ENCODE data around the gene SH3PXD2A. TPM values are rescaled to one million over a fixed set of nuclear protein-coding genes. Genes with fewer than 3 reads are reported as not detected.

Gene SH3PXD2A
- total RNA-seq, 1 experiment from 2014 or later: 6.3 TPM

- H3K9me3 ChIP-seq: no peaks in the 10 kb centered on the region
- no peaks in the 10 kb centered on the region for H3K4me1 ChIP-seq
- H3K4me3 ChIP-seq (ENCODE audit: low read depth, low read length): no peak overlapping the region
- Mint-ChIP-seq H3K4me3 (ENCODE audit: unreplicated experiment) (no peak overlapping the region), H3K9me3 (ENCODE audit: unreplicated experiment) (no peaks in the 10 kb centered on the region), H3K36me3 (ENCODE audit: insufficient read depth, unreplicated experiment) (peaks cover 6% of the 10 kb centered on the region), H3K27ac (ENCODE audit: unreplicated experiment) (no peak overlapping the region), H3K27me3 (ENCODE audit: insufficient read depth, unreplicated experiment) (no peaks in the 10 kb centered on the region), H3K4me1 (ENCODE audit: low read depth, unreplicated experiment) (peaks cover 6% of the 10 kb centered on the region)
- TF ChIP-seq CTCF (IDR thresholded peaks at IDR 0.05; ENCODE audit: insufficient read depth in 1 of 2, low read depth in 1 of 2, low read length in 1 of 2, severe bottlenecking in 1 of 2, unreplicated experiment in 1 of 2): no peak
- DNase-seq: no peak
- H3K36me3 ChIP-seq (ENCODE audit: control insufficient read depth, insufficient read depth, low read length): no peaks in the 10 kb centered on the region
- intact Hi-C loops (cut with micrococcal nuclease; ENCODE audit: unreplicated experiment): no loop called here
- CTCF ChIA-PET: no interaction called here
- no peaks in the 10 kb centered on the region for H3K27me3 ChIP-seq (replicated peaks; ENCODE audit: control insufficient read depth, insufficient read depth, low read length)
- POLR2A ChIA-PET: no interaction called here
- no TSS peak for BruUV-seq (replicated peaks)
Observed at GRCh38 chr10:103876155-103876554, 20.8 kb upstream of the SH3PXD2A start.

- no peaks in the 10 kb centered on the region for H3K36me3 ChIP-seq (ENCODE audit: control insufficient read depth, insufficient read depth, low read length)
- BruUV-seq (replicated peaks): no TSS peak
- no peak overlapping the region for H3K4me3 Mint-ChIP-seq (ENCODE audit: unreplicated experiment)
- DNase-seq: no peak
- H3K4me1 Mint-ChIP-seq (ENCODE audit: low read depth, unreplicated experiment): peaks cover 12% of the 10 kb centered on the region
- H3K27me3 Mint-ChIP-seq (ENCODE audit: insufficient read depth, unreplicated experiment): no peaks in the 10 kb centered on the region
- H3K27me3 ChIP-seq (replicated peaks; ENCODE audit: control insufficient read depth, insufficient read depth, low read length): no peaks in the 10 kb centered on the region
- POLR2A ChIA-PET: no interaction called here
- H3K4me3 ChIP-seq (ENCODE audit: low read depth, low read length): no peak overlapping the region
- no peak for TF ChIP-seq CTCF (IDR thresholded peaks at IDR 0.05; ENCODE audit: insufficient read depth in 1 of 2, low read depth in 1 of 2, low read length in 1 of 2, severe bottlenecking in 1 of 2, unreplicated experiment in 1 of 2)
- CTCF ChIA-PET: interaction anchor here (0.6 to 1.1 kb wide), 2 partner anchors 43 to 157 kb away, joined by 3 to 4 read pairs; partner anchors contain the start of gene STN1
- no peaks in the 10 kb centered on the region for H3K9me3 ChIP-seq
- no peak overlapping the region for H3K27ac Mint-ChIP-seq (ENCODE audit: unreplicated experiment)
- peaks cover 6% of the 10 kb centered on the region for H3K36me3 Mint-ChIP-seq (ENCODE audit: insufficient read depth, unreplicated experiment)
- intact Hi-C loops (cut with micrococcal nuclease; ENCODE audit: unreplicated experiment): no loop called here
- H3K4me1 ChIP-seq: no peaks in the 10 kb centered on the region
- no peaks in the 10 kb centered on the region for H3K9me3 Mint-ChIP-seq (ENCODE audit: unreplicated experiment)
Observed at GRCh38 chr10:103874730-103875129, 19.4 kb upstream of the SH3PXD2A start.

DNA sequence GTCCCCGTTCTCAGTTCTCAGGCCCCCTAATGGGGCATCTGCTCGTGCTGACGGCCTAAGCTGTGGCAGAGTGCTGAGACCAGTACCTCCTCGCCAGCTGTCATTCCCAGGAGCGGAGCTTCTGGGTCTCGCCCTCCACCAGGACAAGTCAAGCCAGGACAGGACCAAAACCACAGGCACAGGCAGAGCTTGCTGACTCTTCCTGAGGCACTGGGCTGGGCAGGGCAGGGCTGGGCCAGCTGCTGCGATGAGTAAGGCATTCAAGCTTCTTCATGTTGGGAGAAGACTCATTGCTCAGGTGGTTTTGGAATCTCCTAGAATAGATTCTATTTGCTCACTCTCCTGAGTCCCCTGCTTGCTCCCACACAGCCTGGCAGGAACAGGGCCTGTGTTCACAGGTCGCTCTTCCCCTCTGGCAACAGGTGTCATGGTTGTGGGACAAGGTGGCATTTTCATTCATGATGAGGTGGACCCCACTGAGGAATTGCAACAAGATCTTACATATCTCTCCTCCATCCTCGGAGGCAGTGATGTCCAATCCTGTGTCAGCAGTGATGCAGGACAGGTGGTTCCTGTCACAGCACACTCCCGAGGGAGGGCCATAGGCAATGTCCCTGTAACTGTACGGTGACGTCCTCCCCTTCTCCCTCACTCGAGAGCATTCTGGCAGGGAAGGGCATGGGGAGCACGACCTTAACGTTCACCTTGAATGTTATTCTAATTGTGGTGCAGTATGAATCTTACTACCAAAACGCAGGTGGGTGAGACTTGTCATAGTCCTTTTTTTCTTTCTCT is 17.0 kb upstream of the SH3PXD2A start:
- no TSS peak for BruUV-seq (replicated peaks)
- intact Hi-C loops (cut with micrococcal nuclease; ENCODE audit: unreplicated experiment): no loop called here
- Mint-ChIP-seq H3K4me1 (ENCODE audit: low read depth, unreplicated experiment) (peaks cover 12% of the 10 kb centered on the region), H3K9me3 (ENCODE audit: unreplicated experiment) (no peaks in the 10 kb centered on the region), H3K27ac (ENCODE audit: unreplicated experiment) (no peak overlapping the region), H3K4me3 (ENCODE audit: unreplicated experiment) (no peak overlapping the region), H3K27me3 (ENCODE audit: insufficient read depth, unreplicated experiment) (no peaks in the 10 kb centered on the region), H3K36me3 (ENCODE audit: insufficient read depth, unreplicated experiment) (peaks cover 6% of the 10 kb centered on the region)
- Histone ChIP-seq H3K4me1 (no peaks in the 10 kb centered on the region), H3K27me3 (replicated peaks; ENCODE audit: control insufficient read depth, insufficient read depth, low read length) (no peaks in the 10 kb centered on the region), H3K36me3 (ENCODE audit: control insufficient read depth, insufficient read depth, low read length) (no peaks in the 10 kb centered on the region), H3K4me3 (ENCODE audit: low read depth, low read length) (no peak overlapping the region), H3K9me3 (no peaks in the 10 kb centered on the region)
- no peak for TF ChIP-seq CTCF (IDR thresholded peaks at IDR 0.05; ENCODE audit: insufficient read depth in 1 of 2, low read depth in 1 of 2, low read length in 1 of 2, severe bottlenecking in 1 of 2, unreplicated experiment in 1 of 2)
- ChIA-PET CTCF (no interaction called here), POLR2A (no interaction called here)
- no peak for DNase-seq

All from Caco-2 (cell line).